ENCODE measurements around the gene GPHN. TPM values are rescaled to one million over a fixed set of nuclear protein-coding genes. Genes with fewer than 3 reads are reported as not detected.

The GPHN gene
- total RNA-seq, 1 experiment from 2014 or later: 23.4 TPM

Other genes with a start within 250 kb of the GPHN start
- not detected in 2 replicates for gene CCDC196, start 21.8 kb upstream of the GPHN start, total RNA-seq (2014; rRNA removed)

All from PC-3 (cell line).